Left lung (tissue), 10 donors: ENCODE results near the gene SPACA4. TPM values are rescaled to one million over a fixed set of nuclear protein-coding genes. Genes with fewer than 3 reads are reported as not detected.
"Not testable (repeated sequence)": the region's sequence is repeated elsewhere in the genome, so short reads cannot be mapped to it uniquely, and the experiment has no call there.

Experiments
- ATAC-seq: fragments of 200-7000 bp; cut with Tn5 transposase; one replicate; pipeline ENCODE4 v1.9.1; 2020; ENCODE audit warnings: moderate library complexity
- DNase-seq, 4 donors: peaks; one replicate each; pipeline ENCODE4 v3.0.0-alpha.2; 2013 to 2020
- H3K27ac ChIP-seq, 2 donors: fragments of 200-600 bp; sonication (generic) in 1 of 2; one replicate each; pipeline versions ENCODE4 v1.5.0 to v1.8.0; 2020 to 2021
- H3K27me3 ChIP-seq, 2 donors: fragments of 200-600 bp; sonication (generic) in 1 of 2; one replicate each; pipeline versions ENCODE4 v1.5.0 to v1.8.0; 2020 to 2021
- H3K36me3 ChIP-seq, 2 donors: fragments of 200-600 bp; sonication (generic) in 1 of 2; one replicate each; pipeline versions ENCODE4 v1.5.0 to v1.8.0; 2020 to 2021
- H3K4me1 ChIP-seq, 2 donors: fragments of 200-600 bp; one replicate each; pipeline ENCODE4 v1.8.0; 2021
- H3K4me3 ChIP-seq, 2 donors: fragments of 200-600 bp; sonication (generic) in 1 of 2; one replicate each; pipeline versions ENCODE4 v1.5.0 to v1.8.0; 2020 to 2021; ENCODE audit warnings: mild to moderate bottlenecking in 1 of 2
- H3K9me3 ChIP-seq, 2 donors: fragments of 200-600 bp; sonication (generic) in 1 of 2; one replicate each; pipeline versions ENCODE4 v1.5.0 to v1.8.0; 2020 to 2021
- CTCF ChIP-seq, 2 donors: fragments of 200-600 bp; sonication (generic) in 1 of 2; IDR thresholded peaks; one replicate each; pipeline versions ENCODE4 v1.5.0 to v1.8.0; 2021; ENCODE audit warnings: antibody characterized with exemption in 2 of 2
- intact Hi-C, 2 donors: fragments of 100-400 bp; cut with DNase I; formaldehyde crosslinking; loops; one replicate each; pipeline versions ENCODE4 v1.11.2 to v1.14.2; 2022
- polyA plus RNA-seq, 6 donors: library from polyadenylated mRNA; unstranded; fragments of 120-200 nt; gene quantifications; one replicate each; pipeline ENCODE4 v1.2.1, GENCODE V29; 2013; ENCODE audit not compliant: insufficient read length in 6 of 6
- total RNA-seq, 2 donors: library from RNA; stranded (reverse); fragmentation: NEBNext Ultra II Directional; extraction: Animal tissue kit (Norgen Biotek cat#: 25700); gene quantifications; one replicate each; pipeline ENCODE4 v1.2.1, GENCODE V29; 2021
- donor health status: DM: no; HTN: yes; CAD: no.
- donor health status: DM: no; HTN: no; CAD: no.

The SPACA4 gene
- total and polyA plus RNA-seq, 8 donors: 0.17 to 0.78 (median 0.26) TPM; not detected in 2

- no peak for TF ChIP-seq CTCF (IDR thresholded peaks at IDR 0.05)
- Histone ChIP-seq H3K27me3 (no peaks in the 10 kb centered on the region), H3K27ac (peak overlapping the region; percentile 62 to 94), H3K9me3 (no peaks in the 10 kb centered on the region), H3K4me1 (peaks cover 26 to 58% of the 10 kb centered on the region in 2 donors), H3K36me3 (peaks cover 0 to 42% of the 10 kb centered on the region in 2 donors), H3K4me3 (no peak overlapping the region)
- intact Hi-C loops: no loop called here
- no peak for ATAC-seq
- DNase-seq: peak in 3 of 4 donors; percentile 64 to 87 (median 71)
Measured at GRCh38 chr19:48630296-48631063, 23.9 kb downstream of the SPACA4 start.

GRCh38 chr19:48631225-48631624 lies 24.7 kb downstream of the SPACA4 start:
- Histone ChIP-seq H3K4me1 (peaks cover 26 to 66% of the 10 kb centered on the region in 2 donors), H3K36me3 (peaks cover 0 to 36% of the 10 kb centered on the region in 2 donors), H3K27me3 (no peaks in the 10 kb centered on the region), H3K9me3 (no peaks in the 10 kb centered on the region), H3K4me3 (no peak overlapping the region), H3K27ac (peak overlapping the region; percentile 62 to 94)
- no peak for ATAC-seq
- intact Hi-C loops: no loop called here
- no peak for DNase-seq
- no peak for TF ChIP-seq CTCF (IDR thresholded peaks at IDR 0.05)

GRCh38 chr19:48632286-48632685 lies 25.7 kb downstream of the SPACA4 start:
- H3K27ac ChIP-seq: peak overlapping the region; percentile 2 to 94
- DNase-seq, intact Hi-C loops, H3K4me3 ChIP-seq, H3K27me3 ChIP-seq, H3K9me3 ChIP-seq, ATAC-seq: not testable (repeated sequence)
- H3K36me3 ChIP-seq: peaks cover 0 to 25% of the 10 kb centered on the region in 2 donors
- H3K4me1 ChIP-seq: peaks cover 26 to 75% of the 10 kb centered on the region in 2 donors

GRCh38 chr19:48632692-48633147 lies 26.2 kb downstream of the SPACA4 start:
- peaks cover 0 to 24% of the 10 kb centered on the region in 2 donors for H3K36me3 ChIP-seq
- H3K4me1 ChIP-seq: peaks cover 26 to 75% of the 10 kb centered on the region in 2 donors
- no peak for TF ChIP-seq CTCF (IDR thresholded peaks at IDR 0.05)
- no peak for ATAC-seq
- no peaks in the 10 kb centered on the region for H3K9me3 ChIP-seq
- H3K27ac ChIP-seq: peak overlapping the region in 1 of 2 donors; percentile 94
- DNase-seq: no peak
- intact Hi-C loops: no loop called here
- H3K27me3 ChIP-seq: no peaks in the 10 kb centered on the region
- H3K4me3 ChIP-seq: no peak overlapping the region

GRCh38 chr19:48633148-48634035 lies 26.9 kb downstream of the SPACA4 start:
- TF ChIP-seq CTCF (IDR thresholded peaks at IDR 0.05): no peak
- Histone ChIP-seq H3K27me3 (no peaks in the 10 kb centered on the region), H3K36me3 (peaks cover 0 to 18% of the 10 kb centered on the region in 2 donors), H3K4me1 (peaks cover 26 to 77% of the 10 kb centered on the region in 2 donors), H3K9me3 (no peaks in the 10 kb centered on the region), H3K27ac (peak overlapping the region; percentile 91 to 94), H3K4me3 (peak overlapping the region in 1 of 2 donors; percentile 64)
- no peak for ATAC-seq
- DNase-seq: no peak
- intact Hi-C loops: no loop called here
